Measurements from ENCODE around the gene CFAP46. TPM values are rescaled to one million over a fixed set of nuclear protein-coding genes. Genes with fewer than 3 reads are reported as not detected.

CFAP46 gene
- polyA plus RNA-seq, 1 of the 3 experiments (the other 2 are of a cell fraction), result 3.9 TPM

DNA sequence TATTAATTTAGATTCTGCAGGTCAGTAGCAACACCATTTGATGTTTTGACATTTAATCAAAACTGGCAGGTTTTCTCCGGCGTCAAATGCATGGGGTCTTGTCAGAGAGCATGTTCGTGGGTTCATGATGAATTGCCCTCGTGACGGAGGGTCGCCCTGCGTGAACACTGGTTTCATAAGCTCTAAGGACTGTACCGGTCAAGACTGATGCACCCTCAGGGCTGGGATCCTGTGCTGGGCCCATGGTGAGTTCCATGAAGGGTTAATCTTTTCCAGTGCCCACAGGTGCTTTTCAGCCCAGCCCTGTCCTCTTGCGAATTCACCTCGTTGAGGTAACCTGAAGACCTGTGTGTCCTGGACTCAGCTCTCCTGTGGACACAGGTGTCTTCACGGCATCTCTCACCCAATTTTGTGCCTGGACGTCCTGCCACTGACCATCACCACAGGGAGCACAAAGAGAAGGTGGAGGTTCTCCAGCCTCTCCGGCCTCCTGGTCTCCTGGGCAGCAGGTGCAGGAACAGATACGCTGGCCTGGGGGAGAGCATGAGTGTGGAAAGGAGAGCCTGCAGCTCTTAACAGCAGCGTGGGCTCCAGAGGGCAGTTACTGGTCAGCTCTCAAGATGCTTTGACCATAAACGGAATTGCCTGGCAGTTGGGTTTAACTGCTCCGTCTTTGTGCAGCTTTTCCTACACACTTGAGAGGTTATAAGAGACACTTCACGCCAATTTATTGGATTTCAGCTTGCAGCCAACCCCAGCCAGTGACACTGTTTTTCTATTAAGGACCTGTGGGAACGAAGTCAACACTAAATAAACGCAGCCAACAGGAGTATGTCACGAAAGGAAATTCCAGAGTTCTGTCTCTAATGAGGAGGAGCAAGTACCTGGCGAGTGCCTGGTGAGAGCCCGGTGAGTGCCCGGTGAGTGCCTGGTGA lies 37.4 kb upstream of the CFAP46 start:
- Histone ChIP-seq H3K9ac (no peak overlapping the region), H3F3A (replicated peaks; ENCODE audit: insufficient read depth) (no peaks in the 10 kb centered on the region), H2AFZ (ENCODE audit: low read depth) (no peak overlapping the region), H3K27me3 (ENCODE audit: insufficient read depth) (no peaks in the 10 kb centered on the region), H4K20me1 (ENCODE audit: insufficient read depth) (no peaks in the 10 kb centered on the region), H3K27ac (ENCODE audit: low read depth in 2 of 2, low read length in 1 of 2) (no peak overlapping the region), H3K4me3 (ENCODE audit: low read depth in 2 of 2, low read length in 1 of 2) (no peak overlapping the region), H3K36me3 (replicated peaks in 1 of 2; ENCODE audit: control insufficient read depth in 1 of 2, insufficient read depth in 2 of 2, low read length in 1 of 2) (no peaks in the 10 kb centered on the region), H3K4me2 (no peak overlapping the region), H3K4me1 (ENCODE audit: control insufficient read depth in 1 of 2, insufficient read depth in 2 of 2, low read depth in 1 of 2, low read length in 1 of 2) (peaks cover 0 to 2% of the 10 kb centered on the region in 2 experiments; a peak in 1 of 4 replicates), H3K9me2 (no peaks in the 10 kb centered on the region), H3K79me2 (ENCODE audit: insufficient read depth) (no peaks in the 10 kb centered on the region), H3K9me3 (no peaks in the 10 kb centered on the region)
- ChIA-PET CTCF (interaction anchor here (0.6 kb wide), 1 partner anchor 173 kb away, joined by 3 read pairs; no protein-coding TSS in a partner anchor), POLR2A (no interaction called here)
- TF ChIP-seq FOXM1 (IDR thresholded peaks at IDR 0.05; ENCODE audit: low read depth) (no peak), MEF2A (IDR thresholded peaks at IDR 0.05; ENCODE audit: borderline replicate concordance, low read depth) (no peak), SIN3A (IDR thresholded peaks at IDR 0.05; ENCODE audit: borderline replicate concordance, low read depth, low read length) (no peak), TCF12 (IDR thresholded peaks at IDR 0.05) (no peak), MXI1 (IDR thresholded peaks at IDR 0.05; ENCODE audit: low read depth, low read length) (no peak), YY1 (IDR thresholded peaks at IDR 0.05; ENCODE audit: low read depth) (no peak), CTCF (IDR thresholded peaks at IDR 0.05) (no peak), USF2 (IDR thresholded peaks at IDR 0.05; ENCODE audit: borderline replicate concordance, low read depth, low read length) (no peak), RXRA (IDR thresholded peaks at IDR 0.05; ENCODE audit: borderline replicate concordance, low read depth) (no peak), RAD21 (IDR thresholded peaks at IDR 0.05; ENCODE audit: low read length) (no peak), REST (IDR thresholded peaks at IDR 0.05; ENCODE audit: low read depth, low read length) (no peak), PBX3 (IDR thresholded peaks at IDR 0.05) (no peak)
- TF ChIP-seq, protein P1, sequence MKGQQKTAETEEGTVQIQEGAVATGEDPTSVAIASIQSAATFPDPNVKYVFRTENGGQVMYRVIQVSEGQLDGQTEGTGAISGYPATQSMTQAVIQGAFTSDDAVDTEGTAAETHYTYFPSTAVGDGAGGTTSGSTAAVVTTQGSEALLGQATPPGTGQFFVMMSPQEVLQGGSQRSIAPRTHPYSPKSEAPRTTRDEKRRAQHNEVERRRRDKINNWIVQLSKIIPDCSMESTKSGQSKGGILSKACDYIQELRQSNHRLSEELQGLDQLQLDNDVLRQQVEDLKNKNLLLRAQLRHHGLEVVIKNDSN (IDR thresholded peaks at IDR 0.05; ENCODE audit: borderline replicate concordance, low read depth), result no peak
- TF ChIP-seq, protein P2, sequence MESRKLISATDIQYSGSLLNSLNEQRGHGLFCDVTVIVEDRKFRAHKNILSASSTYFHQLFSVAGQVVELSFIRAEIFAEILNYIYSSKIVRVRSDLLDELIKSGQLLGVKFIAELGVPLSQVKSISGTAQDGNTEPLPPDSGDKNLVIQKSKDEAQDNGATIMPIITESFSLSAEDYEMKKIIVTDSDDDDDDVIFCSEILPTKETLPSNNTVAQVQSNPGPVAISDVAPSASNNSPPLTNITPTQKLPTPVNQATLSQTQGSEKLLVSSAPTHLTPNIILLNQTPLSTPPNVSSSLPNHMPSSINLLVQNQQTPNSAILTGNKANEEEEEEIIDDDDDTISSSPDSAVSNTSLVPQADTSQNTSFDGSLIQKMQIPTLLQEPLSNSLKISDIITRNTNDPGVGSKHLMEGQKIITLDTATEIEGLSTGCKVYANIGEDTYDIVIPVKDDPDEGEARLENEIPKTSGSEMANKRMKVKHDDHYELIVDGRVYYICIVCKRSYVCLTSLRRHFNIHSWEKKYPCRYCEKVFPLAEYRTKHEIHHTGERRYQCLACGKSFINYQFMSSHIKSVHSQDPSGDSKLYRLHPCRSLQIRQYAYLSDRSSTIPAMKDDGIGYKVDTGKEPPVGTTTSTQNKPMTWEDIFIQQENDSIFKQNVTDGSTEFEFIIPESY (IDR thresholded peaks at IDR 0.05; ENCODE audit: borderline replicate concordance, low read depth), result no peak
- WGBS (ENCODE audit: low lambda C conversion rate), result 48% methylated on average over 23 of the region's 24 CpGs
- no peak for DNase-seq
